Activated T-helper 1 cell treated with anti-CD3 and anti-CD28 coated beads, Interleukin-12 subunit alpha, Interleukin-12 subunit beta, Interleukin-2, Interleukin-4 antibody, amounts not matched to agents 30 ng/mL and 10 ng/mL and 1 ng/mL, durations not matched to agents 14 hours and 24 hours and 36 hours (primary cell): Measurements from ENCODE around the gene SULF2. TPM values are rescaled to one million over a fixed set of nuclear protein-coding genes. Genes with fewer than 3 reads are reported as not detected.

Experiments
- DNase-seq: peaks from one replicate; pipeline ENCODE4 v3.0.0; 2021; ENCODE audit warnings: low spot score
- H3K27ac Mint-ChIP-seq: one replicate; pipeline ENCODE4 v1.8.0; 2021; ENCODE audit warnings: mild to moderate bottlenecking, mixed read lengths
- H3K27me3 Mint-ChIP-seq: one replicate; pipeline ENCODE4 v1.8.0; 2022; ENCODE audit warnings: mild to moderate bottlenecking, moderate library complexity, mixed read lengths; ENCODE audit not compliant: insufficient read depth
- H3K36me3 Mint-ChIP-seq: one replicate; pipeline ENCODE4 v1.8.0; 2021; ENCODE audit warnings: low read depth, mixed read lengths
- H3K4me1 Mint-ChIP-seq: one replicate; pipeline ENCODE4 v1.8.0; 2021; ENCODE audit warnings: low read depth, mixed read lengths
- H3K4me3 Mint-ChIP-seq: one replicate; pipeline ENCODE4 v1.8.0; 2021; ENCODE audit warnings: mild to moderate bottlenecking, moderate library complexity, mixed read lengths
- H3K9me3 Mint-ChIP-seq: one replicate; pipeline ENCODE4 v1.8.0; 2021; ENCODE audit warnings: mixed read lengths
- intact Hi-C: fragments of 100-400 bp; cut with micrococcal nuclease; formaldehyde crosslinking; loops from one replicate; pipeline ENCODE4 v1.15.1; 2024
- total RNA-seq: library from RNA; stranded (reverse); gene quantifications from 2 replicates; pipeline ENCODE4 v1.2.3, GENCODE V29; 2022

SULF2 gene
- total RNA-seq, 1 donor from 2014 or later = 0.52 TPM

- Mint-ChIP-seq H3K27ac (no peak overlapping the region), H3K4me3 (no peak overlapping the region), H3K36me3 (no peaks in the 10 kb centered on the region), H3K4me1 (peaks cover 11% of the 10 kb centered on the region), H3K9me3 (no peaks in the 10 kb centered on the region), H3K27me3 (no peaks in the 10 kb centered on the region)
- no peak for DNase-seq
- intact Hi-C loops = no loop called here
These were observed 87.1 kb downstream of the SULF2 start for GRCh38 chr20:47698142-47698541.

- no peak for DNase-seq
- Mint-ChIP-seq H3K36me3 (no peaks in the 10 kb centered on the region), H3K27me3 (peaks cover 2% of the 10 kb centered on the region), H3K27ac (no peak overlapping the region), H3K4me1 (peaks cover 11% of the 10 kb centered on the region), H3K4me3 (no peak overlapping the region), H3K9me3 (no peaks in the 10 kb centered on the region)
- intact Hi-C loops = no loop called here
These were observed 88.4 kb downstream of the SULF2 start for GRCh38 chr20:47696856-47697255.

- intact Hi-C loops = no loop called here
These were observed 91.1 kb downstream of the SULF2 start for GRCh38 chr20:47694021-47694818.

GRCh38 chr20:47691625-47692024 is 93.7 kb downstream of the SULF2 start:
- DNase-seq = no peak
- Mint-ChIP-seq H3K36me3 (no peaks in the 10 kb centered on the region), H3K4me1 (peaks cover 11% of the 10 kb centered on the region), H3K4me3 (no peak overlapping the region), H3K27ac (no peak overlapping the region), H3K9me3 (no peaks in the 10 kb centered on the region), H3K27me3 (peaks cover 5% of the 10 kb centered on the region)
- intact Hi-C loops = no loop called here

More at GRCh38 chr20:47694021-47694818, 91.1 kb downstream of the SULF2 start:
- H3K9me3 Mint-ChIP-seq = no peaks in the 10 kb centered on the region
- no peak overlapping the region for H3K27ac Mint-ChIP-seq
- H3K4me3 Mint-ChIP-seq = no peak overlapping the region
- no peaks in the 10 kb centered on the region for H3K36me3 Mint-ChIP-seq
- H3K4me1 Mint-ChIP-seq = peaks cover 11% of the 10 kb centered on the region
- no peak for DNase-seq
- peaks cover 5% of the 10 kb centered on the region for H3K27me3 Mint-ChIP-seq

- peaks cover 2% of the 10 kb centered on the region for H3K4me1 Mint-ChIP-seq
- DNase-seq = no peak
- no peaks in the 10 kb centered on the region for H3K9me3 Mint-ChIP-seq
- H3K27ac Mint-ChIP-seq = no peak overlapping the region
- no peaks in the 10 kb centered on the region for H3K36me3 Mint-ChIP-seq
- intact Hi-C loops = no loop called here
- H3K27me3 Mint-ChIP-seq = peaks cover 5% of the 10 kb centered on the region
- H3K4me3 Mint-ChIP-seq = no peak overlapping the region
These were observed 95.5 kb downstream of the SULF2 start for GRCh38 chr20:47689731-47690130.

- H3K4me1 Mint-ChIP-seq = no peaks in the 10 kb centered on the region
- intact Hi-C loops = no loop called here
- no peak overlapping the region for H3K4me3 Mint-ChIP-seq
- H3K9me3 Mint-ChIP-seq = no peaks in the 10 kb centered on the region
- peaks cover 5% of the 10 kb centered on the region for H3K27me3 Mint-ChIP-seq
- no peak overlapping the region for H3K27ac Mint-ChIP-seq
- no peaks in the 10 kb centered on the region for H3K36me3 Mint-ChIP-seq
- no peak for DNase-seq
These were observed 96.6 kb downstream of the SULF2 start for GRCh38 chr20:47688385-47689381.

GRCh38 chr20:47687095-47687987 is 97.9 kb downstream of the SULF2 start:
- Mint-ChIP-seq H3K36me3 (no peaks in the 10 kb centered on the region), H3K27me3 (peaks cover 3% of the 10 kb centered on the region), H3K4me1 (no peaks in the 10 kb centered on the region), H3K9me3 (no peaks in the 10 kb centered on the region), H3K27ac (no peak overlapping the region), H3K4me3 (no peak overlapping the region)
- intact Hi-C loops = no loop called here
- no peak for DNase-seq

- no peaks in the 10 kb centered on the region for H3K4me1 Mint-ChIP-seq
- intact Hi-C loops = no loop called here
- H3K9me3 Mint-ChIP-seq = no peaks in the 10 kb centered on the region
These were observed 98.7 kb downstream of the SULF2 start for GRCh38 chr20:47686545-47686944.

GRCh38 chr20:47684306-47685080 is 100.8 kb downstream of the SULF2 start:
- Mint-ChIP-seq H3K9me3 (no peaks in the 10 kb centered on the region), H3K36me3 (no peaks in the 10 kb centered on the region), H3K27ac (no peak overlapping the region), H3K4me1 (no peaks in the 10 kb centered on the region), H3K27me3 (no peaks in the 10 kb centered on the region), H3K4me3 (no peak overlapping the region)
- intact Hi-C loops = no loop called here
- no peak for DNase-seq

More at GRCh38 chr20:47686545-47686944, 98.7 kb downstream of the SULF2 start:
- H3K27ac Mint-ChIP-seq = no peak overlapping the region
- peaks cover 3% of the 10 kb centered on the region for H3K27me3 Mint-ChIP-seq
- no peak for DNase-seq
- H3K4me3 Mint-ChIP-seq = no peak overlapping the region
- H3K36me3 Mint-ChIP-seq = no peaks in the 10 kb centered on the region

- H3K4me3 Mint-ChIP-seq = no peak overlapping the region
- DNase-seq = no peak
- H3K27me3 Mint-ChIP-seq = no peaks in the 10 kb centered on the region
- H3K27ac Mint-ChIP-seq = no peak overlapping the region
- intact Hi-C loops = no loop called here
- no peaks in the 10 kb centered on the region for H3K4me1 Mint-ChIP-seq
- H3K36me3 Mint-ChIP-seq = no peaks in the 10 kb centered on the region
- H3K9me3 Mint-ChIP-seq = no peaks in the 10 kb centered on the region
These were observed 102.4 kb downstream of the SULF2 start for GRCh38 chr20:47682916-47683315.

GRCh38 chr20:47682028-47682783 is 103.1 kb downstream of the SULF2 start:
- H3K27ac Mint-ChIP-seq = no peak overlapping the region
- no peak for DNase-seq
- intact Hi-C loops = no loop called here
- H3K27me3 Mint-ChIP-seq = no peaks in the 10 kb centered on the region
- H3K36me3 Mint-ChIP-seq = no peaks in the 10 kb centered on the region
- H3K4me1 Mint-ChIP-seq = no peaks in the 10 kb centered on the region
- H3K4me3 Mint-ChIP-seq = no peak overlapping the region
- no peaks in the 10 kb centered on the region for H3K9me3 Mint-ChIP-seq
